Keratinocyte (primary cell): ENCODE results near the gene ZNF511. TPM values are rescaled to one million over a fixed set of nuclear protein-coding genes. Genes with fewer than 3 reads are reported as not detected.

Source experiments
- DNase-seq: peaks from one replicate; pipeline ENCODE4 v3.0.0-alpha.2; 2011; ENCODE audit warnings: low read depth, missing footprints, low spot score
- FAIRE-seq: peaks from 2 replicates; lab custom pipeline; 2011; peaks lifted over from hg19 to GRCh38; lab: Jason Lieb, UNC
- H2AFZ ChIP-seq: 2 replicates; pipeline ENCODE4 v1.6.0; 2012; ENCODE audit warnings: low read length, control low read depth, inconsistent platforms; ENCODE audit not compliant: control insufficient read depth
- H3K27ac ChIP-seq: 2 replicates; pipeline ENCODE4 v1.5.1; 2011; ENCODE audit warnings: low read length; ENCODE audit not compliant: control insufficient read depth, insufficient read depth
- H3K27me3 ChIP-seq: 3 replicates; pipeline ENCODE4 v1.6.0; 2011; ENCODE audit warnings: low read length; ENCODE audit not compliant: control insufficient read depth, insufficient read depth; ENCODE audit errors: extremely low read depth
- H3K36me3 ChIP-seq, 2 experiments: 2 replicates in 1 of 2; 3 replicates in 1 of 2; pipeline ENCODE4 v1.5.1; 2011; ENCODE audit warnings: low read length in 2 of 2, mild to moderate bottlenecking in 1 of 2; ENCODE audit not compliant: control insufficient read depth in 2 of 2, insufficient read depth in 2 of 2; ENCODE audit errors: extremely low read depth in 1 of 2
- H3K4me1 ChIP-seq: 3 replicates; pipeline ENCODE4 v1.5.1; 2011; ENCODE audit warnings: low read length; ENCODE audit not compliant: control insufficient read depth, insufficient read depth; ENCODE audit errors: extremely low read depth
- H3K4me2 ChIP-seq: 3 replicates; pipeline ENCODE4 v1.6.0; 2011; ENCODE audit warnings: low read depth, low read length; ENCODE audit not compliant: control insufficient read depth, insufficient read depth; ENCODE audit errors: extremely low read depth
- H3K4me3 ChIP-seq, 3 experiments: fragments of 200-600 bp in 1 of 3; sonication (generic) in 1 of 3; 2 replicates in 2 of 3; 3 replicates in 1 of 3; pipeline ENCODE4 v1.5.1; 2011 to 2016; ENCODE audit warnings: low read length in 3 of 3, mild to moderate bottlenecking in 3 of 3, control low read depth in 2 of 3, inconsistent platforms in 1 of 3, low read depth in 1 of 3, mixed read lengths in 1 of 3, mixed run types in 1 of 3, moderate library complexity in 1 of 3; ENCODE audit not compliant: control insufficient read depth in 2 of 3, insufficient read depth in 2 of 3; ENCODE audit errors: extremely low read depth in 1 of 3
- H3K79me2 ChIP-seq: 2 replicates; pipeline ENCODE4 v1.6.0; 2012; ENCODE audit warnings: low read length; ENCODE audit not compliant: control insufficient read depth, insufficient read depth
- H3K9ac ChIP-seq: 3 replicates; pipeline ENCODE4 v1.6.0; 2011; ENCODE audit warnings: low read length; ENCODE audit not compliant: control insufficient read depth, insufficient read depth; ENCODE audit errors: extremely low read depth
- H3K9me1 ChIP-seq: 3 replicates; pipeline ENCODE4 v1.6.0; 2011; ENCODE audit warnings: low read length; ENCODE audit not compliant: control insufficient read depth, insufficient read depth; ENCODE audit errors: extremely low read depth
- H3K9me3 ChIP-seq: 2 replicates; pipeline ENCODE4 v1.5.1; 2012; ENCODE audit warnings: low read depth, low read length; ENCODE audit not compliant: control insufficient read depth
- H4K20me1 ChIP-seq: 3 replicates; pipeline ENCODE4 v1.6.0; 2011; ENCODE audit warnings: low read length; ENCODE audit not compliant: control insufficient read depth, insufficient read depth; ENCODE audit errors: extremely low read depth
- CTCF ChIP-seq, 3 experiments: IDR thresholded peaks in 1 of 3; conservative IDR thresholded peaks in 1 of 3; optimal IDR thresholded peaks in 1 of 3; 2 replicates in 2 of 3; 3 replicates in 1 of 3; pipeline versions ENCODE3 to v1.5.1; 2011; ENCODE audit warnings: low read length in 3 of 3, mild to moderate bottlenecking in 3 of 3, moderate library complexity in 2 of 3, control low read depth in 1 of 3, inconsistent platforms in 1 of 3; ENCODE audit not compliant: insufficient read depth in 2 of 3; ENCODE audit errors: extremely low read depth in 1 of 3
- EZH2 ChIP-seq: IDR thresholded peaks from one replicate; pipeline ENCODE4 v1.6.1; 2012; ENCODE audit warnings: inconsistent platforms, mild to moderate bottlenecking, low read length, moderate library complexity
- dilution Hi-C: fragments of 300-500 bp; cut with MboI; formaldehyde crosslinking; loops from one replicate; pipeline ENCODE4 v1.7.0; 2020; ENCODE audit warnings: low sequenced_read_pairs; ENCODE audit not compliant: extremely low pct_ligation_motif_present
- polyA plus RNA-seq, 5 experiments: library from polyadenylated mRNA; depleted of rRNA in 3 of 5; stranded (reverse) in 3 of 5; stranded (forward) in 1 of 5; unstranded in 1 of 5; fragments of >200 nt; gene quantifications; 1 replicate in 1 of 5; 2 replicates in 3 of 5; 3 replicates in 1 of 5; pipeline versions ENCODE4 v1.2.1 to v1.2.3, GENCODE V29; 2011 to 2012; ENCODE audit warnings: missing spikeins in 2 of 5, low read depth in 1 of 5, low replicate concordance in 1 of 5

Gene ZNF511
- polyA plus RNA-seq, 1 donor (not counting 4 experiments of a cell fraction or from before 2014, with no cell fraction given): 20.2 TPM

DNA sequence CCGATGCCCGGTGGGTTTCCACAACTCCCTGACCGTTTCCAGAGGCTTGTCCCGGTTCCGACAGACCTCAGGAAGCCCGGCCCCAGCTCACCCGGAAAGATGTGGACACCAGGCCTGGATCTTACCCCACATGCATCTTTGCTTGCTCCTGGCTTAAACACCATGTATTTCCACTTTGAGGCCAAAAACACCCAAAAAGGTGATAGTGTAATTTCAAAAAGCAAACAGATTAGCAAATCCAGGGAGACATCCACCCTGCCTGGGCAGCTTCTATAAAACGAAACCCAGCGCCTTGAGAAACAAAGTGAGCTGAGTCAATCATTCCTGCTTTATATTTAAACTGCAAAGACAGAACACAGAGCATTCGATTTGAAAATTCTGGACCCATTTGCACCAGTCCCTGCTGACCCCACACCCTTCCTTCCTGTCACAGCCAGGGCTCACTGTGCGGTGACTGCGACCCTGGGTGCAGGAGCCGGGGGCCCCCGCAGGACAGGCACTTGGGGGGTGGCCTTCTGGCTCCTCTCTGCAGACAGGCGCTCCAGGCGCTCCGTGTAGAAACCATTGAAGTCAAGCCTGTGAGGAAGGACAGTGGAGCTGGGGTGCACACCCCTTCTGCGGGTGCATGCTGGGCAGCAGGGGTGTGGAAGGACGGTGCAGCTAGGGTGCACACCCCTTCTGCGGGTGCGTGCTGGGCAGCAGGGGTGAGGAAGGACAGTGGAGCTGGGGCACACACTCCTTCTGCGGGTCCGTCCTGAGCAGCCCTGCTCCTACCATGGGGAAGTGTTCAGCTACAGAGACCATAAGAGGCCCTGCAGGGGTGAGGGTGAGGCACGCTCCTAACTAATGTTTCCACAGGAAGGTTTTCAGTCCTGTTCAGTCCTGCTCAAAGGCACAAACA, 29.1 kb upstream of the ZNF511 start:
- no peaks in the 10 kb centered on the region for H3K9me1 ChIP-seq
- peak overlapping the region; percentile 82 for H3K27ac ChIP-seq
- no peaks in the 10 kb centered on the region for H3K9me3 ChIP-seq
- dilution Hi-C loops: no loop called here
- H3K4me1 ChIP-seq: peaks cover 31% of the 10 kb centered on the region
- H2AFZ ChIP-seq: no peak overlapping the region
- no peak overlapping the region for H3K4me3 ChIP-seq
- H3K27me3 ChIP-seq: no peaks in the 10 kb centered on the region
- H3K4me2 ChIP-seq: peak overlapping the region; percentile 86
- TF ChIP-seq EZH2 (no peak), CTCF (optimal IDR thresholded peaks at IDR 0.05 in 1 of 3, IDR thresholded peaks at IDR 0.05 in 1 of 3, conservative IDR thresholded peaks at IDR 0.05 in 1 of 3; ENCODE audit: extremely low read depth in 1 of 3, insufficient read depth in 2 of 3, low read length in 3 of 3) (no peak)
- peaks cover 18% of the 10 kb centered on the region for H3K79me2 ChIP-seq
- peaks cover 16 to 31% of the 10 kb centered on the region in 2 experiments for H3K36me3 ChIP-seq
- H4K20me1 ChIP-seq: no peaks in the 10 kb centered on the region
- H3K9ac ChIP-seq: peak overlapping the region; percentile 65
- DNase-seq (no peak), FAIRE-seq (no peak)

GRCh38 chr10:133280391-133281059, 28.2 kb upstream of the ZNF511 start:
- DNase-seq: no peak

More at GRCh38 chr10:133280391-133281059, 28.2 kb upstream of the ZNF511 start:
- Histone ChIP-seq H3K27ac (no peak overlapping the region), H2AFZ (no peak overlapping the region), H3K36me3 (peaks cover 19 to 31% of the 10 kb centered on the region in 2 experiments), H3K9me1 (no peaks in the 10 kb centered on the region), H3K9me3 (no peaks in the 10 kb centered on the region), H3K4me1 (peaks cover 27% of the 10 kb centered on the region), H3K4me3 (no peak overlapping the region), H4K20me1 (no peaks in the 10 kb centered on the region), H3K79me2 (peaks cover 11% of the 10 kb centered on the region), H3K27me3 (no peaks in the 10 kb centered on the region), H3K9ac (no peak overlapping the region), H3K4me2 (no peak overlapping the region)
- FAIRE-seq: no peak
- dilution Hi-C loops: no loop called here
- TF ChIP-seq CTCF (optimal IDR thresholded peaks at IDR 0.05 in 1 of 3, IDR thresholded peaks at IDR 0.05 in 1 of 3, conservative IDR thresholded peaks at IDR 0.05 in 1 of 3; ENCODE audit: extremely low read depth in 1 of 3, insufficient read depth in 2 of 3, low read length in 3 of 3): no peak
